Measurements from ENCODE around the gene ZAR1.

The ZAR1 gene

GRCh38 chr4:48509543-48509942, 19.5 kb downstream of the ZAR1 start:
- TF ChIP-seq EZH2phosphoT487 (conservative IDR thresholded peaks at IDR 0.05; ENCODE audit: low read length) (no peak), CTCF (IDR thresholded peaks at IDR 0.05; ENCODE audit: insufficient read depth, low read length, poor library complexity, severe bottlenecking) (no peak)
- Histone ChIP-seq H3K4me3 (ENCODE audit: insufficient read depth, low read length, poor library complexity, severe bottlenecking) (no peak overlapping the region), H3K36me3 (ENCODE audit: low read length) (peaks cover 59% of the 10 kb centered on the region), H3F3A (ENCODE audit: insufficient read depth) (no peaks in the 10 kb centered on the region), H4K20me1 (ENCODE audit: low read depth, low read length) (no peaks in the 10 kb centered on the region), H3K27me3 (ENCODE audit: low read length) (no peaks in the 10 kb centered on the region), H3K9me3 (ENCODE audit: insufficient read depth, low read length) (no peaks in the 10 kb centered on the region), H3K9ac (ENCODE audit: low read length) (no peak overlapping the region), H3K27ac (ENCODE audit: low read depth, low read length) (no peak overlapping the region), H2AFZ (ENCODE audit: low read depth, low read length, severe bottlenecking) (no peak overlapping the region), H3K4me2 (ENCODE audit: low read depth, low read length, poor library complexity, severe bottlenecking) (no peak overlapping the region), H3K79me2 (ENCODE audit: insufficient read depth, low read length) (no peaks in the 10 kb centered on the region), H3K9me2 (replicated peaks; ENCODE audit: insufficient read depth, low read length) (no peaks in the 10 kb centered on the region)

GRCh38 chr4:48518143-48518542, 28.1 kb downstream of the ZAR1 start:
- Histone ChIP-seq H4K20me1 (ENCODE audit: low read depth, low read length) (no peaks in the 10 kb centered on the region), H3K27ac (ENCODE audit: low read depth, low read length) (no peak overlapping the region), H3K9me3 (ENCODE audit: insufficient read depth, low read length) (no peaks in the 10 kb centered on the region), H2AFZ (ENCODE audit: low read depth, low read length, severe bottlenecking) (no peak overlapping the region), H3K9me2 (replicated peaks; ENCODE audit: insufficient read depth, low read length) (no peaks in the 10 kb centered on the region), H3K27me3 (ENCODE audit: low read length) (no peaks in the 10 kb centered on the region), H3K9ac (ENCODE audit: low read length) (no peak overlapping the region), H3K4me2 (ENCODE audit: low read depth, low read length, poor library complexity, severe bottlenecking) (no peak overlapping the region), H3K4me3 (ENCODE audit: insufficient read depth, low read length, poor library complexity, severe bottlenecking) (no peak overlapping the region), H3F3A (ENCODE audit: insufficient read depth) (no peaks in the 10 kb centered on the region), H3K36me3 (ENCODE audit: low read length) (peaks cover 41% of the 10 kb centered on the region), H3K79me2 (ENCODE audit: insufficient read depth, low read length) (no peaks in the 10 kb centered on the region)
- TF ChIP-seq EZH2phosphoT487 (conservative IDR thresholded peaks at IDR 0.05; ENCODE audit: low read length) (no peak), CTCF (IDR thresholded peaks at IDR 0.05; ENCODE audit: insufficient read depth, low read length, poor library complexity, severe bottlenecking) (no peak)

GRCh38 chr4:48526406-48526805, 36.4 kb downstream of the ZAR1 start:
- H3K9me3 ChIP-seq (ENCODE audit: insufficient read depth, low read length), result no peaks in the 10 kb centered on the region
- H3K27ac ChIP-seq (ENCODE audit: low read depth, low read length), result no peak overlapping the region
- H3K79me2 ChIP-seq (ENCODE audit: insufficient read depth, low read length), result no peaks in the 10 kb centered on the region
- H3K27me3 ChIP-seq (ENCODE audit: low read length), result no peaks in the 10 kb centered on the region
- no peaks in the 10 kb centered on the region for H4K20me1 ChIP-seq (ENCODE audit: low read depth, low read length)
- no peak overlapping the region for H3K4me2 ChIP-seq (ENCODE audit: low read depth, low read length, poor library complexity, severe bottlenecking)
- no peak overlapping the region for H2AFZ ChIP-seq (ENCODE audit: low read depth, low read length, severe bottlenecking)
- no peak overlapping the region for H3K4me3 ChIP-seq (ENCODE audit: insufficient read depth, low read length, poor library complexity, severe bottlenecking)
- no peaks in the 10 kb centered on the region for H3F3A ChIP-seq (ENCODE audit: insufficient read depth)
- H3K9ac ChIP-seq (ENCODE audit: low read length), result no peak overlapping the region
- no peaks in the 10 kb centered on the region for H3K9me2 ChIP-seq (replicated peaks; ENCODE audit: insufficient read depth, low read length)
- peaks cover 54% of the 10 kb centered on the region for H3K36me3 ChIP-seq (ENCODE audit: low read length)
- no peak for TF ChIP-seq CTCF (IDR thresholded peaks at IDR 0.05; ENCODE audit: insufficient read depth, low read length, poor library complexity, severe bottlenecking)
- TF ChIP-seq EZH2phosphoT487 (conservative IDR thresholded peaks at IDR 0.05; ENCODE audit: low read length), result no peak
